ENCODE results near the gene INPP5A.

INPP5A gene

DNA sequence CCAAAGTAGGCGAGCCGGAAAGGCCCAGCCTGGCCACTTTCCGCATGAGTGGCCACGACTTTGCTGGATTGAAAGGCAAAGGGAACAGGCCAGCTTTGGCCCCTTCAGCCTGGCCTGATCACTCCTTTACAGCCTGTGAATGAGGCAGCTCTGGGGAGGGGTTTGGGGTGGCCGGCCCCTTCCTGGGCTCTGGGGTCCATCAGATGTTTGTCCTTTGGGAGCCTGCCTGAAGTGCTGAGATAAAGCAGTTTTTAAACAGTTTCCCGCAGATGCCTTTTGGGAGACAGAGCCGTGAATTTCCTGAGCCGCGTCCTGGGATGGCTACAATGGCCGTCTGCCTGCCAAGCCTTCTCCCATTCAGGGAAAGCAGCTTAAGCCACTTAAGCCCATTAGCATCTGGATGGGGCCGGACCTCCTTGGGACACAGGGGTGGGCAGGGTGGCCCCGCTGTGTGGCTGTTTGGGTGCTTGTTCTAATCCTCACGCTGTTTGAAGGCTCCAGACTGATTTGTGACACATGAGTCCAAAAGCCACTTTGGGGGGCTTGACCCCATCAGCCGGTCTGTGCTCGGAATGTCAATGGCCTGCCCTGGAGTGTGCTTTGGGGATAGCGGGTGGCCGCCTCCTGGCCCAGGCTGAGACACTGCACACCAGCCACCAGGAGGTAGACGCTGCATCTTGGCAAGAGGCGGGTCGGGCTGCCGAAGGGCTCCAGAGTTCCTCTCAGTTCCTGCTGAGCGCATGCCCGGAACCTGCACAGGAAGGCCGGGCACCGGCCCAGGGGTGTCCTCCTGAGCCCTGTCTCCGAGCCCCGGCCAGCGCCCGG is 209.4 kb downstream of the INPP5A start:
- in situ Hi-C loops (cut with MboI; ENCODE audit: low sequenced_read_pairs) = no loop called here

DNA sequence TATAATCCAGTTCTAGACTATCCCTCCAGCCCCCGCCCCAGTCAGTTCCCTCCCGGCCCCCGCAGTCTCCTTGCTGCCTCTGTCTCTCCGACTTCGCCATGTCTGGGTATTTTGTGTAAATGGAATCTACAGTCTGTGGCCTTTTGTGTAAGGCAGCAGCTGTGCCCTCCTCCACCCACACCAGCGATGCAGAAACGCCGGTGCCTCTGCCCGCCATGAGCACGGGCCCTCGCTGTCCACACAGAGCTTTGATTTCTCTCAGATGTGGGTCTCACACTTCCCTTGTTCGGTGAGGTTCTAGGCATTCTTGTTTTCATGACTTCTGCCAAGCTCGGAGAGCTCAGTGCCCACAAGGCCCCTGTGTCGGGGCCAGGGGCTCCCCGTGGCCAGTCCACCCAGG is 210.5 kb downstream of the INPP5A start:
- in situ Hi-C loops (cut with MboI; ENCODE audit: low sequenced_read_pairs) = no loop called here

DNA sequence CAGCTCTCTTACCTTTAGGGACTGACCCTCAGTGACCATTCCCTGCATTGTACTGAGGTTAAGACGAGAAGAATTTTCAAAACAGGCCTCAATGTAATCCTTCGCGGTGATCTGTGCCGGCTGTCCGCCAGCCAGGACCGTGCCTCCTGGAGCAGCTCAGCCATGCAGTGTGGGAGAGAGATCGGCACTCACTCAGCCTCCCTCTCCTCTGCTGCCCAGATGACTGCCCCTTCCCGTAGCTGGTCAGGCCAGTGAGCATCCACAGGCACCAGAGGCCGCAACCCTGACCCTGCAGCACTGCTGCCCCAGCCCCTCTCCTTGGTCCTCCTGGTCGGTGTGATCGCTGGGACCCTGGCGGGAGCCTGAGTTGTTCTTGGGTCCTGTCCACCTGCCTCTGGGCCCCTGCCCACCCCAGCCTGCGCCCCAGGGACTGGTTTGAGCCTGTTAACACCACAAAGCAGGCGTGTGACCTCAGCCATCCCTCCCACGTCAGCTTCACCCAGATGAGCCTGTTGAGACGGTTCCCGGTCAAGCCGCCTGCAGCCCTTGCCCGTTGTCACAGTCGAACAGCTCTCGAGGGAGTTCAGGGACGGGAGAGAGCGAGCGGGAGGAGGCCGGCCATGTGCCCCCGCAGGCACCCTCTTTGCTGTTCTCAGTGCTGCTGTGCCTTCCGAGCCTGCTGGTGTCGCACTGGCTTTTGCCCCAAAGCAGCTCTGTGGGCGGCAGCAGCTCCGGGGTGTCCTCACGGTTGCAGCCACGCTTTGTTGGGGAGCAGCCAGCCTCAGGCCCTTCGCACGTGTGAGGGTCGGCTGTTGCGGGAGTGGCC is 211.2 kb downstream of the INPP5A start:
- in situ Hi-C loops (cut with MboI; ENCODE audit: low sequenced_read_pairs) = no loop called here

DNA sequence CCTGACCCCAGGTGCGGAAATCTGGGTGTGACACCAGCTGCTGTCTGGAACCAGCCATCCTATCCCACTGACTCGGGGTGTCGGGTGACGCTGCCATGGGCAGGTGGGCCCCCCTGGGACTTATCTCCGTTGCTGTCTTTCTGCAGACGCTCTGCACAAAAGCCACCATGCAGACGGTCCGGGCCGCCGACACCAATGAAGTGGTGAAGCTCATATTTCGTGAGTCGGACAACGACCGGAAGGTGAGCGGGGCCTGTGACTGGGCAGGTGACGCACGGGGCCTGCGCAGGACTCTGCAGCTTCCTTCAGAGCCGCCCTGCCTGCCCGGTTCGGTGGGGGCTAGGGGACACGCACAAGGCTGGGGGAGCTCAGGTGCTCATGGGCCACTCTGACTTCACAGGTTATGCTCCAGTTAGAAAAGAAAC is 211.8 kb downstream of the INPP5A start:
- in situ Hi-C loops (cut with MboI; ENCODE audit: low sequenced_read_pairs) = no loop called here

DNA sequence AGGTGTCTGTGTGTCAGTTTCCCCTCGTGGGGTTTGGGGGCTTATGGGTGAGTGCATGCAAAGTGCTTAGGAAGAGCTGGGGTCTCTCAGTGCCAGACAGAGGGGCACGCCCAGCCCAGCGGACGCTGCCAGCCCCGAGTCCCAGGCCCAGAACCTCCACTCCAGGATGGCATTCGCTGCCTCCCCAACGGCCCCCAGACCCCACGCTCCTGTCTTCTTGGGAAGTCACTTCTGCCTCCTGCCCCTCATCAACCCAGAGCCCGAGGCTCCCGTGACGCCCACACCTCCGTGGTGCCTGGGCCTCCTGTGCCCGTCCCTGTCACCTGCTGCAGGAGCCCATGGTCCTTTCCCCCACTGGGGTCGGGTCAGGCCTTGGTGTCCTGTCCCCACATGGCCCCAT is 213.3 kb downstream of the INPP5A start:
- in situ Hi-C loops (cut with MboI; ENCODE audit: low sequenced_read_pairs) = no loop called here

DNA sequence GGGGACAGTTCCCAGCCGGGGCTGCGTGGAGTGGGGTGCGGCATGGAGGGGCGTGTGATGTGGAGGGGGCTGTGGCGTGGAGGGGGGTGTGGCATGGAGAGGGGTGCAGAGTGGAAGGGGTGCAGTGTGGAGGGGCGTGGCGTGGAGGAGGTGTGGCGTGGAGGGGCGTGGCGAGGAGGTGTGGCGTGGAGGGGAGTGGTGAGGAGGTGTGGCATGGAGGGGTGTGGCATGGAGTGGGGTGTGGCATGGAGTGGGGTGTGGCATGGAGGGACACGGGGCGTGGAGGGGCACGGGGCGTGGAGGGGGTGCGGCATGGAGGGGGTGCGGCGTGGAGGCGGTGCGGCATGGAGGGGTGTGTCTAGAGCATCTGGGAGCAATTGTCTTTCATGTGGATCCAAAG is 214.8 kb downstream of the INPP5A start:
- in situ Hi-C loops (cut with MboI; ENCODE audit: low sequenced_read_pairs) = no loop called here

DNA sequence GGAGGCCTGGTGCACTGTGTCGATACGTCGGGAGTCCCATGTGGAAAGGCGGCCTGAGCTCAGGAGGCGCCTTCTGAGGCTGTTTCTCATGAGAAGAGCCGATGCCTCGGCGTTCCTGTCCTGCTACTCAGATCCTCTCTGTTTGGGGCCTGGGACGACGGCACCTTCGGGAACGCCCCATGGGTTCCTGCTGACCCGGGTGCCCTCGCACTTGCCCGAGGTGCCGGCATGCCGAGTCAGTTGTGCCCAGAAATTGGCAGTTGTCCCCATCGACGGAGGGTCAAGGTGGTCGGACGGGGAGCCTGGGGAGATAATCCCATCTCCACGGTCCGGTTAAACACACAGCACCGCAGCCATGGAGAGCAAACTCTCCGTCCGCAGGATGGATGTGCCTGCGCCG is 215.4 kb downstream of the INPP5A start:
- in situ Hi-C loops (cut with MboI; ENCODE audit: low sequenced_read_pairs) = no loop called here

DNA sequence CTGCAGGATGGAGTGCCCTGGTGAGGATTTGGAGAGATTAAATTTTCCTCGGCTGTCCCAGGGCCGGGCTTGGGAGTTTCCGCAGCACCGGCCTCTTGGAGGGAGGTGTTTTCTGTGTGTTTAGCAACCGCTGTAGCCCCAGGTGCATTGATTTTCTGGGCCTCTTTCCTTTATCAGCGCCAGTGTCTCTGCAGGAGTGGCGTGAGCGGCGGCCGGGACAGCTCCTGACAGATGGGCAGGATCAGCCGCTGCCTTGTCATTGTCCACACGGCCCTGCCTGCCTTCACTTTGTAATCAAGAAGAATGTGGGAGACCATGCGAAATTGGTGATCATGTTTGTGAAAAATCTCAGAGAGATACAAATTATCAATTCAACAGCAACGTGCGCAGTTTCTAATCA is 216.0 kb downstream of the INPP5A start:
- in situ Hi-C loops (cut with MboI; ENCODE audit: low sequenced_read_pairs) = no loop called here

DNA sequence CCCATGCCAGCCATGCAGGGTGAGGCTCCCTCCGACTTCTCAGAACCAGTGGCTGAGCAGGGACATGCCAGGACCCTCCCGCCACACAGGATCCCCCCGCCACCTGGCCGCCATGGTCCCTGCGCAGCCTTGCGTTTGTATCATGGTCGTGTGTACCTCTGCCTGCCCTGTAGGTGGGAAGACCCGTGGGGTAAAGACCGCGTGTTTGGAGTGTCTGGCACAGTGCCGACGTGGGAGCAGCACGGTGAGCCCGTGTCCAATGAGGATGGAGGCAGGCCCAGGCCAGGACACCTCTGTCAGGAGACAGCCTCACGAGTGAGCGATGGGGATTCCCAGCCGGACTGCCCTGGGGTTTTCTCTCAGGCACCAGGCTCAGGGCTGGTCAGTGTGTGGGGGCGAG is 216.5 kb downstream of the INPP5A start:
- in situ Hi-C loops (cut with MboI; ENCODE audit: low sequenced_read_pairs) = no loop called here

DNA sequence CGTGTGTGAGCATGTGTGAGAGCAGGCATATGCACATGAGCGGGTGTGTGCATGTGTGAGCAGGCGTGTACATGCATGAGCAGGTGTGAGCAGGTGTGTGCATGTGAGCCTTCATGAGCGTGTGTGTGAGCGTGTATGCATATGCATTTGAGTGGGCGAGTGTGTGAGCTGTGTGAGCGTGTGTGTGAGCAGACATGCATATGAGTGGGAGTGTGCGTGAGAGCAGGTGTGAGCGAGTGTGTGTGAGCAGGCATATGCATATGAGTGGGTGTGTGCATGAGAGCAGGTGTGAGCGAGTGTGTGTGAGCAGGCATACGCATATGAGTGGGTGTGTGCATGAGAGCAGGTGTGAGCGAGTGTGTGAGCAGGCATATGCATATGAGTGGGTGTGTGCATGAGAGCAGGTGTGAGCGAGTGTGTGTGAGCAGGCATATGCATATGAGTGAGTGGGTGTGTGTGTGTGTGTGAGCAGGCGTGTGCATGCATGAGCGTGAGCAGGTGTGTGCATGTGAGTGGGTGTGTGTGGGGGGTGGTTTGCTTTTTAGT is 217.7 kb downstream of the INPP5A start:
- in situ Hi-C loops (cut with MboI; ENCODE audit: low sequenced_read_pairs) = no loop called here

DNA sequence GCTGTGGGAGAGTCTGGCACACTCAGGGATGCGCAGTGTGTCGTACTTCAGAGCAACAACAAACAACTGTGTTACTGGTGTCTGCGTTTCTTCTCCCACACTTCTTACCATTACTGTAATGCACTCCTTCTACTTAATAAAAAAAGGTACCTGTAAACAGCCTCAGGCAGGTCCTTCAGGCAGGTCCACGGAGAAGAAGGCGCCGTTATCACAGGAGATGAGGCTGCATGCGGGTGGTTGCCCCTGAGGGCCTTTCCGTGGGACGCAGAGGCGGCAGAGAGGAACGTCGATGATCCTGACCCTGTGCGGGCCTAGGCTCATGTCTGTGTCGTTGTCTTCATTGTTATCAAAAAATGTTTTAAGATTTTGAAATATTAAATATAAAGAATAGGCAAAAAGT is 219.0 kb downstream of the INPP5A start:
- in situ Hi-C loops (cut with MboI; ENCODE audit: low sequenced_read_pairs) = no loop called here

DNA sequence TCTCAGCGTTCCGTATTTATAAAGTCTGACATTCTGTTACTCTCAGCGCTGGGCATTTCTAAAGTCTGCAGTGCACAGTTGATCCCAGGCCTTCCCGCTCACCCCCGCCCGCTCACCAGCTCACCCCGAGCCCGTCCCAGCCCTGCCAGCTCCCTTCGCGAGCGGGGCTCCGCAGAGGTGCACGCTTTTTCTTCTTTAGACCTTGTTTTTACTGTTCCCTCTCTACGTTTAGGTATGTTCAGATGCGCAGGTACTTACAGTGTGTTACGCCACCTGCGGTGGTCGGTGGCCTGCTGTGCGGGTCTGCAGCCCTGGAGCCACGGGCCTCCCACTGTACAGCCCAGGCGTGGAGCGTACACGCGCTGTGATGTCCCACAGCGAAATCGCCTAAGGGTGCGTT is 219.6 kb downstream of the INPP5A start:
- in situ Hi-C loops (cut with MboI; ENCODE audit: low sequenced_read_pairs) = no loop called here

DNA sequence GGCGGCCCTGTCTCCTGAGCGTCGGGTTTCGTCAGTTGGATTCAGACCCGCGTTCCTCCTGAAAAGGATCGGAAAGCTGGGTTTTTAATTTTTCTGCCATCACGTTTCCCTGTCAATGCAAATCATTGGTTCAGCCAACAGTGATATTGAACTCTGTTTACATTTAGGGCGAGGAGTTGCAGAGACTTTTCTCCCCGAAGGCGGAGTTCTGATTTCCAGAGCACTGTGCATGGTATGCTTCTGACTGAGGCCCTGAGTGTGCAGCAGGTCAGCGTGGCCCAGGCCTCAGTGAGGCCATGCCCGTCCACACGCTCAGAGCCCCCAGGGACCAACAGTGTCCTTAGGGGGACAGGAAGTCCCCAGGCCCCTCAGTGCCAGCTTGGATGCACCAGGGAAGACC is 221.3 kb downstream of the INPP5A start:
- in situ Hi-C loops (cut with MboI; ENCODE audit: low sequenced_read_pairs) = no loop called here

DNA sequence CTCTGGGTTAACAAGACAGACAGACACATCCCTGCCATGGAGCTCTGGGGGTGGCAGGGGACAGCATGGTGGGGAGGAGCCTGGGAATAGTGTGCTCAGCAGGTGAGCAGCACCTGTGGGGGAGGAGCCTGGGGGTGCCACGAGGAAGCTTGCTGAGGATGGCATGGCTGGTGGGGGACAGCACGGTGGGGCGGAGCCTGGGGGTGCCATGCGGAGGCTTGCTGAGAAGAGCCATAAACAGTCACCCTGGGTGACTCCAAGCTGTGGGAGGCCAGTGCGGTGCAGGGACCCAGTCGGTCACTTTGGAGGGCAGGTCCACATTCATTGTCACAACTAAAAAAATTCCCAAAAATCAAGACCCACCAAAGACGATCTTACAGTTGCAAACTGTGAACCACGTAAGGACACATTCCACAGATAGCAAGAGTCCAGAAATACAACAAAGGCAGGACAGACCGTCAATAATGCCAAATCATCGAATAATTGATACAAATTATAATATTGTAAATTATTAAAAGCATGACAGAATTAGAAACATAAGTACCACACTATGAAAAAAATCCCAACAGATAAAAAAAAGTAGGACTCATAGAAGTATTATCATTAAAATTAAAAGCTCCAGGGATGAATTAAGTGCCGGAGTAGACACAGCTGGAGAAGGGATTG is 223.9 kb downstream of the INPP5A start:
- in situ Hi-C loops (cut with MboI; ENCODE audit: low sequenced_read_pairs) = no loop called here

DNA sequence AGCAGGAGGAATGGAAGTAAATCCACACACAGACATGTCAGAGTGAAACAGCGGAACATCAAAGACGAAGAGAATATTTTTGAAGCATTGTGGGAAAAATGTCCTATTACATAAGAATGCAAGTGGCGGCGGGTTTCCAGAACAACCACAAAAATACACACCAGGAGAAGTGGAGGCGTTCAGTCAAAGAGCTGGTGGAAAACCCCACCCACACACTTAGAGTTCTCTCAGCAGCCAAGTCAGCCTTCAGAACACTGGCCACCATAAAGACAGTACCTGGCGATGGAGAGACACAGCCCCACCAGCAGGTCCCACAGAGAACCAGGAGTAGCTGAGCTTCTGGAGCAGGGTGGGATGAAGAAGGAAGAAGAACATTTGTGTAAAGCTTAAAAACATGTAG is 224.7 kb downstream of the INPP5A start:
- in situ Hi-C loops (cut with MboI; ENCODE audit: low sequenced_read_pairs) = no loop called here

DNA sequence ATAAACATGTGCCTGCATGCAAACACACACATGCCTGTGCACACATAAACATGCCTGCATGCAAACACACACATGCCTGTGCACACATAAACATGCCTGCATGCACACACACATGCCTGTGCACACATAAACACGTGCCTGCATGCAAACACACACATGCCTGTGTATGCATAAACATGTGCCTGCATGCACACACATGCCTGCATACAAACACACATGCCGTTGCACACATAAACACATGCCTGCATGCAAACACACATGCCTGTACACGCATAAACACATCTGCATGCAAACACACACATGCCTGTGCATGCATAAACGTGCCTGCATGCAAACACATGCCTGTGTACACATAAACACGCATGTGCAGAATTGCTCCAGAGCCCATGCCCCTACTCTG is 226.0 kb downstream of the INPP5A start:
- in situ Hi-C loops (cut with MboI; ENCODE audit: low sequenced_read_pairs) = no loop called here

DNA sequence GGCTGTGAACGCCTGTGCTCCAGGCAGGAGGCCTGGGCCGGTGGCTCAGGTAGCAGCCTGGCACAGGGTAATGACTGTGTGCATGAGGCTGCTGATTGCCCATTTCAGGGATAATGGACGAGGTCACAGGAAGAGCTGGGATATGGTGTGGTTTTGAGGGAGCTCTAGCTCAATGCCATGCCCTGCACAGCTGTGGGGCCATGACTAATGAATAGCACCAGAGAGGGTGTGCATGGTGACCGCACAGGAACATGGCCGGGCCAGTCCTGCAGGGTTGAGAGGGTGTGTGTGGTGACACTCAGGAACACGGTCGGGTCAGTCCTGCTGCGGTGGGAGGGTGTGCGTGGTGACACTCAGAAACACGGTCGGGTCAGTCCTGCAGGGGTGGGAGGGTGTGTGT is 226.5 kb downstream of the INPP5A start:
- in situ Hi-C loops (cut with MboI; ENCODE audit: low sequenced_read_pairs) = no loop called here

DNA sequence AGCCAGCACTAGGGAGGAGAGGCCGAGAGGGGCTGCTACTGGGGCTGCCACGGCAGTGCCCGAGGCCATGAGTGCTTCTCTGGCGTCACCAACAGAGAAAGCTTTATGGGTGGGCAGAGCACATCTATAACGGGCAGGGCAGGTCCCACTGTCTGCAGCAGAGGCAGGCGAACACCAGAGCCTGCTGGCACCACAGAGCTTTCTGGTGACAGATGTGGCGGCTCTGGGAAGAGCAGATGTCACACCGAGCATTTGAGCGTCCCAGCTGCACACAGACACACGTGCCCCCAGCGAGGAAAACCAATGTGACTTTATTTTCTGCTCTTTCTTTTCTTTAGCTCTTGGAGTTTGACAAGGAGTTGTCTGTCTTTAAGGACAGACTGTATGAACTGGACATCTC is 227.8 kb downstream of the INPP5A start:
- in situ Hi-C loops (cut with MboI; ENCODE audit: low sequenced_read_pairs) = no loop called here

DNA sequence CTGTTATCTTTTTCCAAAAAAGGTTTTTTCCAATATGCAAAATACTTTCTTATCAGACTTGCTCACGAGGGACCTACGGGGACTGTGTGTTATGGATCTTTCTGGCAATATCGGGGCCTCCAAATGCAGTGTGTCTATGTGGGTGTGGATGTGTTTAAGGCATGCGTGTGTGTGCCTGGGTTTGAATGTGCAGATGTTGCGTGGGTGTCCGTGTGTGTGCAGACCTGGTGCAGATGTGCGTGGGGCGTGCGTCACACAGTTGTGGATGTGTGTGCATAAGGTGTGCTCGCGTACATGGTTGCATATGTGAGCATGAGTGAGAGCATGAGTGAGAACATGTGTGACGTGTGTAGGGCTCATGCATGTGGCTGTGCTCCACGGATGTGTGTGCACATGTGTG is 228.7 kb downstream of the INPP5A start:
- in situ Hi-C loops (cut with MboI; ENCODE audit: low sequenced_read_pairs) = no loop called here

DNA sequence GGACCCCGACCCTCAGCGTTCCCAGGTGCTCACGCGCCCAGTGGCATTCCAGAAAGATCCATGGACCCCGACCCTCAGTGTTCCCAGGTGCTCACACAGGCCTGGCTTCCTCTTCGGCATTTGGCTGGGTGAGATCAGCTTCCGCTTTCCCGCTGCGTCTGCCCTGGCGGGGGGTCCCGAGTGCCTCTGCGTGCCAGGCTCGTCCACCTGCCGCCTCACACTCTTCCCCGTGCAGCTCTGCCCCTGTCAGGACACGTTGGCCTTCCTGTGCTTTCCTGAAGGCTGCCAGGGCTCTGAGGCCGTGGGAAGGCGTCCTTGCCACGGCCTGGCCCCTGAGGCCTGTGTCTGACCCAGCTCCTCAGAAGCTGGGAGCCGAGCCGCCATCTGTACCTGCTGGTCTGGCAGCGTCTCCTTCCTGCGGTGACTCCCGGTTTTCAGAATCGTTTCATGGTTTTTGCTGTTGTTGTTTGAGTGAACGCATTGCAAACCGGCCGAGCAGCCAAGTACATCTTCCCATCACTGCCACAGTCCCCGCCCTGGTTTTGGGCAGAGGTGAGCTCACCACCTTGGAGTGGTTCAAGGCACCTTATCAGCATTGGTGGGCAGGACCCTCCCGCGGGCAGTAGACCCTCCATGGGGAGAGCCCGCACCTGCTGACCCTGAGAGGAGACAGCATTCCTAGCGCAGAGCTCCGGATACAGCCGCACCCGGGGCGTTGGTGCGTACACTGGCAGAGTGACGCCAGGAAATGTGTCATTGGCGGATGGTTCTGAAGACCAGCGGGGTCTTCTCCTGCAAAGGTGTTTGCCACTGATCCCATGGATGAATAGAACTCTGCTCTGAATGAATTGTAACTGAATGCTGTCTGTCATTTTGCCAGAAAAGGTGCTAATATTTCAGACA is 231.0 kb downstream of the INPP5A start:
- in situ Hi-C loops (cut with MboI; ENCODE audit: low sequenced_read_pairs) = no loop called here

Data from HL-60/S4 treated with phorbol 12-myristate 13-acetate at 8.2 ng/mL for 4 days and 3 days (cell line).